SU-DHL-6 (cell line): ENCODE measurements around the gene RHBDD3.

ENCODE experiments used
- H2AFZ ChIP-seq: fragments of 200-600 bp; sonication (generic); 2 replicates; pipeline ENCODE4 v1.6.1; 2014; ENCODE audit warnings: low read depth, mild to moderate bottlenecking, moderate library complexity, mixed read lengths, antibody characterized with exemption, low read length; ENCODE audit not compliant: severe bottlenecking
- H3F3A ChIP-seq: fragments of 200-600 bp; shearing (Covaris generic); 2 replicates; pipeline ENCODE4 v1.6.0; 2016; ENCODE audit warnings: antibody characterized with exemption, mild to moderate bottlenecking; ENCODE audit not compliant: insufficient read depth
- H3K27ac ChIP-seq: fragments of 200-600 bp; sonication (generic); 2 replicates; pipeline ENCODE4 v1.5.1; 2016; ENCODE audit warnings: low read depth, mild to moderate bottlenecking, low read length, moderate library complexity, mixed read lengths
- H3K27me3 ChIP-seq: fragments of 200-600 bp; sonication (generic), shearing (Covaris generic); 2 replicates; pipeline ENCODE4 v1.6.0; 2014; ENCODE audit warnings: mild to moderate bottlenecking, low read length
- H3K36me3 ChIP-seq: fragments of 200-600 bp; sonication (generic); 2 replicates; pipeline ENCODE4 v1.6.1; 2014; ENCODE audit warnings: mild to moderate bottlenecking, low read length, mixed read lengths
- H3K4me2 ChIP-seq: fragments of 300-600, 200-600 bp; shearing (Covaris generic), sonication (generic); 2 replicates; pipeline ENCODE4 v1.6.0; 2014; ENCODE audit warnings: low read length, low read depth, mild to moderate bottlenecking; ENCODE audit not compliant: poor library complexity, severe bottlenecking
- H3K4me3 ChIP-seq: fragments of 200-600 bp; sonication (generic); 2 replicates; pipeline ENCODE4 v1.5.1; 2014; ENCODE audit warnings: antibody characterized with exemption, low read length, mild to moderate bottlenecking, mixed read lengths; ENCODE audit not compliant: insufficient read depth, poor library complexity, severe bottlenecking
- H3K79me2 ChIP-seq: fragments of 200-600 bp; sonication (generic); 2 replicates; pipeline ENCODE4 v1.6.1; 2014; ENCODE audit warnings: mild to moderate bottlenecking, low read length, moderate library complexity; ENCODE audit not compliant: insufficient read depth
- H3K9ac ChIP-seq: fragments of 200-600 bp; sonication (generic); 2 replicates; pipeline ENCODE4 v1.7.0; 2014; ENCODE audit warnings: mild to moderate bottlenecking, low read length
- H3K9me2 ChIP-seq: fragments of 200-600 bp; sonication (generic); replicated peaks from 2 replicates; pipeline ENCODE4 v1.6.1; 2014; ENCODE audit warnings: low read length; ENCODE audit not compliant: insufficient read depth
- H3K9me3 ChIP-seq: fragments of 200-600 bp; sonication (generic); 2 replicates; pipeline ENCODE4 v1.6.1; 2014; ENCODE audit warnings: low read length, mixed read lengths; ENCODE audit not compliant: insufficient read depth
- H4K20me1 ChIP-seq: fragments of 200-600 bp; sonication (generic); 2 replicates; pipeline ENCODE4 v1.6.1; 2014; ENCODE audit warnings: low read depth, mild to moderate bottlenecking, antibody characterized with exemption, low read length, moderate library complexity, mixed read lengths
- EZH2phosphoT487 ChIP-seq: fragments of 200-600 bp; sonication (generic), shearing (Covaris generic); conservative IDR thresholded peaks from 2 replicates; pipeline ENCODE4 v1.6.1; 2018; ENCODE audit warnings: mild to moderate bottlenecking, antibody characterized with exemption, low read length, moderate library complexity, mixed read lengths
- TF ChIP-seq, protein P1 (sequence below): fragments of 200-600 bp; sonication (generic); IDR thresholded peaks from one replicate; pipeline ENCODE4 v1.5.1; 2017; ENCODE audit warnings: antibody characterized with exemption, mild to moderate bottlenecking, low read length, moderate library complexity; ENCODE audit not compliant: insufficient read depth, poor library complexity, severe bottlenecking

Gene RHBDD3

DNA sequence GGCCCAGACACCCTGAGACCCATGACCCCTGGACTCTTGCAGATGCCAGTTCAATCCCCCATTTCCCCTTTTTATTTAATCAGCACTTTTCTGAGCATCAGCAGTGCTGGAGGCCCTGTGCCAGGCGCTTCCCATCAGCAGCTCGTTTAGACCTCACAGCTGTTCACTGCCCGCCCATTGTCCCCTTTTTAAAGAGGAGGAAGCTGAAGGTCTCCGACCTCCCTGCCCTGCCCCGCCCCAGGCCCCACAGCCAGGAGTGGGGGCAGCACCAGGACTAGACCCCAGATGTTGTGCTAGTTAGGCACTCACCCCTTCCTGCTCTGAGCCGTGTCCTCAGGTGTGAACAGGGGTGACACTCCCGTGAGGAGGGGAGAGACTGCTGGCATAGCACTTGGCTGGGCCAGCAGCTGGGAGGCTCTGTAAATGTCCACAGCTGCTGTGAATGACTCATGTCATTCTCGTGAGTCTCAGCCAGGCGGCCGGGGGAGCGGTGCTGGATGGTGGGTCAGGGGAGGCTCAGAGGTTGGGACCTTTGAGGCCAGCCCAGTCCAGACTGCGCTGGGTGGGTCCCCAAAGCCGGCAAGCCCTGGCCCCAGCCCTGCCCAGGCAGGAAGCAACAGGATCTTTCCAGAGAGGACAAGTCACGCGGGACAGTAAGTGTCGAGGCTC is 42.2 kb downstream of the RHBDD3 start:
- Histone ChIP-seq H3K9me2 (no peaks in the 10 kb centered on the region), H3K79me2 (no peaks in the 10 kb centered on the region), H3K9me3 (no peaks in the 10 kb centered on the region), H2AFZ (no peak overlapping the region), H3K4me2 (no peak overlapping the region), H3K9ac (no peak overlapping the region), H3K27me3 (no peaks in the 10 kb centered on the region), H4K20me1 (no peaks in the 10 kb centered on the region), H3K36me3 (no peaks in the 10 kb centered on the region), H3K4me3 (no peak overlapping the region), H3K27ac (no peak overlapping the region), H3F3A (no peaks in the 10 kb centered on the region)
- TF ChIP-seq EZH2phosphoT487, result no peak
- TF ChIP-seq, protein P1, sequence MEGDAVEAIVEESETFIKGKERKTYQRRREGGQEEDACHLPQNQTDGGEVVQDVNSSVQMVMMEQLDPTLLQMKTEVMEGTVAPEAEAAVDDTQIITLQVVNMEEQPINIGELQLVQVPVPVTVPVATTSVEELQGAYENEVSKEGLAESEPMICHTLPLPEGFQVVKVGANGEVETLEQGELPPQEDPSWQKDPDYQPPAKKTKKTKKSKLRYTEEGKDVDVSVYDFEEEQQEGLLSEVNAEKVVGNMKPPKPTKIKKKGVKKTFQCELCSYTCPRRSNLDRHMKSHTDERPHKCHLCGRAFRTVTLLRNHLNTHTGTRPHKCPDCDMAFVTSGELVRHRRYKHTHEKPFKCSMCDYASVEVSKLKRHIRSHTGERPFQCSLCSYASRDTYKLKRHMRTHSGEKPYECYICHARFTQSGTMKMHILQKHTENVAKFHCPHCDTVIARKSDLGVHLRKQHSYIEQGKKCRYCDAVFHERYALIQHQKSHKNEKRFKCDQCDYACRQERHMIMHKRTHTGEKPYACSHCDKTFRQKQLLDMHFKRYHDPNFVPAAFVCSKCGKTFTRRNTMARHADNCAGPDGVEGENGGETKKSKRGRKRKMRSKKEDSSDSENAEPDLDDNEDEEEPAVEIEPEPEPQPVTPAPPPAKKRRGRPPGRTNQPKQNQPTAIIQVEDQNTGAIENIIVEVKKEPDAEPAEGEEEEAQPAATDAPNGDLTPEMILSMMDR, result no peak

DNA sequence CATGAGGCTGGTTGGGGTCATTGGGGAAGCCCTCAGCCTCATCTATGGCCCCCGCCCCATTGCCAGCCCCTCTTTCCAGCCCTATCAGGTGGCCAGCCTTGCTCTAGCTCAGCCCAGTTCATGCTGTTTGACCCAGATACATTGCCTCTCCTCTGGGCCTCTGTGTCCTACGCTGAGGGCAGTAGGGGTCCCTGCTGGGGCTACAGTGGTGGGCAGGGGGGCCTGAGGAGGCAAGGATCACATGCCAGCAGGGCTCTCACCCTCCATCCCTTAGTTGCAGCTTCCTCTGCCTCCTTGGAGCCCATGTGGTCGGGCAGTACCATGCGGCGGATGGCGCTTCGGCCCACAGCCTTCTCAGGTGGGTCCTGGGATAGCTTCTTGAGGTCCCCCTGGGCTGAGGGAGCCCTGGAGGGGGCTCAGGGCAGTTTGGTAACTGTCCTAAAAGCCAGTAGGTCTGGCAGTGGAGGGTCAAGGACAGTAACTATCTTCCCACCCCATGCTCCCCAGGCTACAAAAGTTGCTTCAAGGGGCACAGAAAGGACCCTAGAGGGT is 42.8 kb downstream of the RHBDD3 start:
- TF ChIP-seq, protein P1, result no peak
- no peak for TF ChIP-seq EZH2phosphoT487
- no peak overlapping the region for H3K4me3 ChIP-seq

DNA sequence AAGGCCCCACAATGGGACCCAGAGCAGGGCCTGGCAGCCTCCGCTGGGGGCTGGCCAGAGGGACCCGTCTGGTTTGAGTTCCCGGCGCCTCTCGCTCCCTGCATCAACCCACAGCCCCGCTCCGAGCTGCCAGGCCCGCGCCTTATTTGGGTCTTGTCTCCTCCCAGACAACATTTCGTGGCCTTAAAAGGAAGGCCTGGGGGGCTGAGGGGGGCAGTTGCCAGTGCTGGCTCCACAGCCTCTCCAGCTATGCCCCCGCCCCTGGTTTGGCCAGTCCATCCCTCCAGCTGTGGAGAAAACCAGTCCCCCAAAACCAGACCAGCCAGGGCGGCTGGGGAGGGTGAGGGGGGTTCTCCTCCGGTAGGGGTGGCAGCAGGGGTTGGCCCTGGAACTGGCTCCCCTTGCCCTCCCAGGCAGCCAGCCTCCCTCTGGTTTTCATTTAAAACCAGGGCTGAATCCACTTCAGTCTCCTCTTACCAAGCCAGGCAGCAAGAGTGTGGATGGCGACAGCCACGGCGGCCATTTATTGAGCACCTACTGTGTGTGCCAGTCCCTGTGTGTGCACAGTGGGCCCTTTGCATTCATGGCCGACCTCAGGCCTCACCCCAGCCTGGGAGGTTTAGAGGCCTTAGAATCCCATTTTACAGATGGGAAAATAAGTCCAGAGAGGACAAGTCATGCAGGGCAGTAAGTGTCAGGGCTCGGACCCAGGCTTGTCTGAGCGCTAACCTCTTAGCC is 43.5 kb downstream of the RHBDD3 start:
- no peak for TF ChIP-seq EZH2phosphoT487
- TF ChIP-seq, protein P1, result no peak
- no peaks in the 10 kb centered on the region for H4K20me1 ChIP-seq
- no peaks in the 10 kb centered on the region for H3F3A ChIP-seq

More for the DNA sequence above, 42.8 kb downstream of the RHBDD3 start:
- no peaks in the 10 kb centered on the region for H4K20me1 ChIP-seq
- no peaks in the 10 kb centered on the region for H3K27me3 ChIP-seq
- no peaks in the 10 kb centered on the region for H3K9me2 ChIP-seq
- H3K79me2 ChIP-seq, result no peaks in the 10 kb centered on the region
- H3K27ac ChIP-seq, result no peak overlapping the region
- no peak overlapping the region for H3K4me2 ChIP-seq
- no peaks in the 10 kb centered on the region for H3K36me3 ChIP-seq
- no peaks in the 10 kb centered on the region for H3F3A ChIP-seq
- H3K9me3 ChIP-seq, result no peaks in the 10 kb centered on the region
- H3K9ac ChIP-seq, result no peak overlapping the region
- no peak overlapping the region for H2AFZ ChIP-seq

More for the DNA sequence above, 43.5 kb downstream of the RHBDD3 start:
- Histone ChIP-seq H3K9ac (no peak overlapping the region), H3K4me2 (no peak overlapping the region), H3K27me3 (no peaks in the 10 kb centered on the region), H3K9me3 (no peaks in the 10 kb centered on the region), H3K9me2 (no peaks in the 10 kb centered on the region), H3K36me3 (no peaks in the 10 kb centered on the region), H3K4me3 (no peak overlapping the region), H3K27ac (no peak overlapping the region), H2AFZ (no peak overlapping the region), H3K79me2 (no peaks in the 10 kb centered on the region)
